Ectodermal cell (in vitro differentiated cells): ENCODE data around the gene DYNLRB1.
"Not testable (repeated sequence)": the region's sequence is repeated elsewhere in the genome, so short reads cannot be mapped to it uniquely, and the experiment has no call there.

Source experiments
- H3K27ac ChIP-seq: 2 replicates; pipeline ENCODE4 v1.7.0; 2013; ENCODE audit warnings: mild to moderate bottlenecking, low read depth, low read length; ENCODE audit not compliant: insufficient read depth, poor library complexity, severe bottlenecking
- H3K27me3 ChIP-seq: 2 replicates; pipeline ENCODE4 v1.7.0; 2013; ENCODE audit warnings: mild to moderate bottlenecking, low read length; ENCODE audit not compliant: insufficient read depth, control insufficient read depth, poor library complexity, severe bottlenecking
- H3K36me3 ChIP-seq: one replicate; pipeline ENCODE4 v1.7.0; 2013; ENCODE audit warnings: low read length; ENCODE audit not compliant: control insufficient read depth, insufficient read depth
- H3K4me1 ChIP-seq: one replicate; pipeline ENCODE4 v1.7.0; 2013; ENCODE audit warnings: low read length; ENCODE audit not compliant: control insufficient read depth, insufficient read depth
- H3K4me3 ChIP-seq: 2 replicates; pipeline ENCODE4 v1.7.0; 2013; ENCODE audit warnings: low read depth, low read length, control low read depth; ENCODE audit not compliant: insufficient read depth
- H3K9me3 ChIP-seq: 2 replicates; pipeline ENCODE4 v1.7.0; 2013; ENCODE audit warnings: mild to moderate bottlenecking, low read length, moderate library complexity; ENCODE audit not compliant: control insufficient read depth
- WGBS, 2 experiments: methylation state at CpG; one replicate each; pipeline ENCODE4 v1.1.7; 2013; ENCODE audit warnings: missing lambda C conversion rate in 2 of 2; 5-methylcytosine and 5-hydroxymethylcytosine counted together

The DYNLRB1 gene

GRCh38 chr20:34491226-34491931 lies 24.8 kb upstream of the DYNLRB1 start:
- H3K4me1 ChIP-seq: no peaks in the 10 kb centered on the region
- H3K36me3 ChIP-seq: peaks cover 30% of the 10 kb centered on the region
- 97 to 100% methylated on average over 3 to 4 of the region's 4 CpGs for WGBS, 2 experiments
- no peaks in the 10 kb centered on the region for H3K9me3 ChIP-seq
- H3K27ac ChIP-seq: no peak overlapping the region
- H3K4me3 ChIP-seq: no peak overlapping the region
- H3K27me3 ChIP-seq: no peaks in the 10 kb centered on the region

- Histone ChIP-seq H3K27ac (no peak overlapping the region), H3K4me1 (no peaks in the 10 kb centered on the region), H3K27me3 (no peaks in the 10 kb centered on the region), H3K4me3 (no peak overlapping the region), H3K36me3 (peaks cover 33% of the 10 kb centered on the region), H3K9me3 (no peaks in the 10 kb centered on the region)
- WGBS, 2 experiments: 96 to 97% methylated on average over 3 of the region's 4 CpGs
These were observed 24.2 kb upstream of the DYNLRB1 start for GRCh38 chr20:34491932-34492509.

- 96% methylated on average over 4 of the region's 4 CpGs for WGBS, 2 experiments
These were observed 22.6 kb upstream of the DYNLRB1 start for GRCh38 chr20:34493646-34494045.

GRCh38 chr20:34495307-34495706 lies 20.9 kb upstream of the DYNLRB1 start:
- H3K9me3 ChIP-seq: no peaks in the 10 kb centered on the region
- H3K27me3 ChIP-seq: no peaks in the 10 kb centered on the region
- no peaks in the 10 kb centered on the region for H3K4me1 ChIP-seq
- 94 to 97% methylated on average over 5 of the region's 7 CpGs for WGBS, 2 experiments
- no peak overlapping the region for H3K4me3 ChIP-seq
- H3K36me3 ChIP-seq: peaks cover 26% of the 10 kb centered on the region
- H3K27ac ChIP-seq: no peak overlapping the region

More at GRCh38 chr20:34493646-34494045, 22.6 kb upstream of the DYNLRB1 start:
- no peak overlapping the region for H3K4me3 ChIP-seq
- peaks cover 31% of the 10 kb centered on the region for H3K36me3 ChIP-seq
- no peaks in the 10 kb centered on the region for H3K4me1 ChIP-seq
- no peaks in the 10 kb centered on the region for H3K9me3 ChIP-seq
- H3K27me3 ChIP-seq: no peaks in the 10 kb centered on the region
- H3K27ac ChIP-seq: no peak overlapping the region

- Histone ChIP-seq H3K4me1 (no peaks in the 10 kb centered on the region), H3K36me3 (peaks cover 21% of the 10 kb centered on the region), H3K9me3 (no peaks in the 10 kb centered on the region), H3K27ac (no peak overlapping the region), H3K4me3 (no peak overlapping the region), H3K27me3 (no peaks in the 10 kb centered on the region)
- WGBS, 2 experiments: 89 to 92% methylated on average over 1 of the region's 1 CpG
These were observed 20.3 kb upstream of the DYNLRB1 start for GRCh38 chr20:34495916-34496315.

- H3K4me1 ChIP-seq, H3K27ac ChIP-seq, H3K27me3 ChIP-seq, H3K4me3 ChIP-seq, H3K9me3 ChIP-seq: not testable (repeated sequence)
- WGBS, 2 experiments: 94 to 98% methylated on average over 6 of the region's 6 CpGs
- H3K36me3 ChIP-seq: peaks cover 21% of the 10 kb centered on the region
These were observed 18.6 kb upstream of the DYNLRB1 start for GRCh38 chr20:34497596-34497995.

- Histone ChIP-seq H3K27me3 (no peaks in the 10 kb centered on the region), H3K9me3 (no peaks in the 10 kb centered on the region), H3K4me1 (no peaks in the 10 kb centered on the region), H3K27ac (no peak overlapping the region), H3K36me3 (peaks cover 16% of the 10 kb centered on the region), H3K4me3 (no peak overlapping the region)
- 100% methylated on average over 1 of the region's 1 CpG; no CpG with 5 or more reads in 1 of the 2 experiments for WGBS, 2 experiments
These were observed 15.4 kb upstream of the DYNLRB1 start for GRCh38 chr20:34500823-34501222.

GRCh38 chr20:34506480-34506879 lies 9.7 kb upstream of the DYNLRB1 start:
- Histone ChIP-seq H3K36me3 (peaks cover 3% of the 10 kb centered on the region), H3K4me1 (peaks cover 4% of the 10 kb centered on the region), H3K4me3 (no peak overlapping the region), H3K27ac (no peak overlapping the region), H3K27me3 (no peaks in the 10 kb centered on the region), H3K9me3 (no peaks in the 10 kb centered on the region)
- WGBS, 2 experiments: 94 to 97% methylated on average over 3 of the region's 3 CpGs

- Histone ChIP-seq H3K27me3 (no peaks in the 10 kb centered on the region), H3K27ac (no peak overlapping the region), H3K36me3 (peaks cover 3% of the 10 kb centered on the region), H3K9me3 (no peaks in the 10 kb centered on the region), H3K4me3 (no peak overlapping the region), H3K4me1 (peaks cover 4% of the 10 kb centered on the region)
- 94 to 96% methylated on average over 4 of the region's 4 CpGs for WGBS, 2 experiments
These were observed 8.4 kb upstream of the DYNLRB1 start for GRCh38 chr20:34507702-34508413.

- H3K27ac ChIP-seq: no peak overlapping the region
- no peaks in the 10 kb centered on the region for H3K27me3 ChIP-seq
- 95 to 100% methylated on average over 1 of the region's 1 CpG for WGBS, 2 experiments
- no peaks in the 10 kb centered on the region for H3K9me3 ChIP-seq
- no peaks in the 10 kb centered on the region for H3K36me3 ChIP-seq
- H3K4me3 ChIP-seq: no peak overlapping the region
- peaks cover 4% of the 10 kb centered on the region for H3K4me1 ChIP-seq
These were observed 5.6 kb upstream of the DYNLRB1 start for GRCh38 chr20:34510575-34510974.
